Measurements from ENCODE around the gene CREBBP.

DNA sequence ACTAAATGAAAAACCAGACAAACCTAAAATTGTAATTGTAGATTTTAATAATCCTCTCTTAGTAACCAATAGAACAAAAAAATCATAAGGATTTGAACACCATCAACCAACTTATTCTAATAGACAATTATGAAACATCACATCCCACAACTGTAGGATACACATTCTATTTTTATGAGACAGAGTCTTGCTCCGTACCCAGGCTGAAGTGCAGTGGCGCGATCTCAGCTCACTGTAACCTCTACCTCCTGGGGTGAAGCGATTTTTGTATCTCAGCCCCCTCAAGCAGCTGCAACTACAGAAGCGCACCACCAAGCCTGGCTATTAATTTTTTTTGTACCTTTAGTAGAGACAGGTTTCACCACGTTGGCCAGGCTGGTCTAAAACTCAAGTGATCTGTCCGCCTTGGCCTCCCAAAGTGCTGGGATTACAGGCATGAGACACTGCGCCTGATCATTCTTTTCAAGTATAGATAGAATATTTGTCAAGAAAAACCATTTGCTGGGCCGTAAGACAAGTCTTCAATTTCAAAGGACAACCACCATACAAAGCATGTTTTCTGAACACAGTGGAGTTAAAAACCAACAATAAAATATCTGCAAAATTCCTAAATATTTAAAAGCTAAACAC is 49.8 kb downstream of the CREBBP start:
- no peak for TF ChIP-seq YY1 (IDR thresholded peaks at IDR 0.05; ENCODE audit: insufficient read depth, insufficient read length)
- no peak for TF ChIP-seq ZNF274 (IDR thresholded peaks at IDR 0.05; ENCODE audit: low read depth, low read length)
- TF ChIP-seq SUZ12 (IDR thresholded peaks at IDR 0.05; ENCODE audit: extremely low read depth, insufficient read depth, insufficient read length): no peak
